GM12878 (cell line): Measurements from ENCODE around the gene DAAM1. TPM values are rescaled to one million over a fixed set of nuclear protein-coding genes. Genes with fewer than 3 reads are reported as not detected.

Source experiments
- ATAC-seq: fragments of 200-7000 bp; cut with Tn5 transposase; 3 replicates; pipeline ENCODE4 v1.9.1; 2020; ENCODE audit warnings: mild to moderate bottlenecking, moderate library complexity
- BruUV-seq: library from RNA; stranded (reverse); fragments of 400-500 nt; replicated peaks from 2 replicates; lab custom pipeline; 2021; lab: Mats Ljungman, UMichigan
- CTCF ChIA-PET: fragments of 300-600 bp; sonication (Branson Sonifier 250); formaldehyde crosslinking; extraction: SDS; loops from one replicate; lab custom pipeline; 2021; ENCODE audit warnings: inconsistent platforms; lab: Yijun Ruan, JAX
- POLR2A ChIA-PET: fragments of 350-600 bp; formaldehyde crosslinking; extraction: SDS; loops from one replicate; lab custom pipeline; 2021; ENCODE audit warnings: inconsistent platforms; lab: Charles Lee
- RAD21 ChIA-PET: fragments of 300-600 bp; sonication (Branson Sonifier 250); formaldehyde crosslinking; loops from one replicate; lab custom pipeline; 2023; ENCODE audit warnings: antibody characterized with exemption; ENCODE audit not compliant: unreplicated experiment; lab: Charles Lee
- SMC1A ChIA-PET: fragments of 300-600 bp; sonication (Branson Sonifier 250); formaldehyde crosslinking; loops from one replicate; lab custom pipeline; 2023; ENCODE audit not compliant: unreplicated experiment, uncharacterized antibody; lab: Charles Lee
- DNase-seq: peaks from one replicate; pipeline ENCODE4 v3.0.0-alpha.2; 2011; ENCODE audit warnings: low read depth, low spot score
- FAIRE-seq: peaks from 3 replicates; lab custom pipeline; 2011; peaks lifted over from hg19 to GRCh38; lab: Jason Lieb, UNC
- H2AFZ ChIP-seq: 2 replicates; pipeline ENCODE4 v1.6.0; 2011; ENCODE audit warnings: low read depth, low read length, control low read depth; ENCODE audit not compliant: control insufficient read depth
- H3K27ac ChIP-seq: 2 replicates; pipeline ENCODE4 v1.5.1; 2011; ENCODE audit warnings: control low read depth; ENCODE audit not compliant: control insufficient read depth, insufficient read depth
- H3K27me3 ChIP-seq, 2 experiments: replicated peaks in 1 of 2; 2 replicates each; pipeline versions ENCODE4 v1.6.0 to v1.6.1; 2011; ENCODE audit warnings: low read length in 1 of 2; ENCODE audit not compliant: control insufficient read depth in 2 of 2, insufficient read depth in 2 of 2
- H3K36me3 ChIP-seq, 2 experiments: 2 replicates each; pipeline ENCODE4 v1.5.1; 2011; ENCODE audit warnings: low read length in 1 of 2; ENCODE audit not compliant: control insufficient read depth in 2 of 2, insufficient read depth in 2 of 2
- H3K4me1 ChIP-seq: 2 replicates; pipeline ENCODE4 v1.6.1; 2011; ENCODE audit warnings: mild to moderate bottlenecking, low read length, moderate library complexity, mixed read lengths; ENCODE audit not compliant: control insufficient read depth, insufficient read depth
- H3K4me2 ChIP-seq: 2 replicates; pipeline ENCODE4 v1.6.0; 2011; ENCODE audit warnings: control low read depth; ENCODE audit not compliant: control insufficient read depth, insufficient read depth
- H3K4me3 ChIP-seq: fragments of 200-600 bp; sonication (generic); 2 replicates; pipeline ENCODE4 v1.5.1; 2016
- H3K79me2 ChIP-seq: 2 replicates; pipeline ENCODE4 v1.6.0; 2011; ENCODE audit warnings: low read length; ENCODE audit not compliant: control insufficient read depth, insufficient read depth
- H3K9ac ChIP-seq: 2 replicates; pipeline ENCODE4 v1.8.0; 2011; ENCODE audit warnings: low read length, control low read depth, mixed read lengths; ENCODE audit not compliant: control insufficient read depth, insufficient read depth
- H3K9me3 ChIP-seq: replicated peaks from 3 replicates; pipeline ENCODE4 v1.5.1; 2011; ENCODE audit warnings: mild to moderate bottlenecking, low read length; ENCODE audit not compliant: control insufficient read depth, insufficient read depth
- H4K20me1 ChIP-seq: 2 replicates; pipeline ENCODE4 v1.6.0; 2011; ENCODE audit not compliant: control insufficient read depth, insufficient read depth
- ATF2 ChIP-seq: IDR thresholded peaks from 2 replicates; pipeline ENCODE4 v1.6.1; 2012; ENCODE audit warnings: low read length, inconsistent platforms
- CBFB ChIP-seq: IDR thresholded peaks from 2 replicates; pipeline ENCODE4 v1.6.1; 2016; ENCODE audit warnings: antibody characterized with exemption, low read depth
- CHD1 ChIP-seq: IDR thresholded peaks from 2 replicates; pipeline ENCODE4 v1.6.1; 2012; ENCODE audit warnings: low read depth, low read length, improper control_type of control experiment
- HCFC1 ChIP-seq: fragments of 150-350 bp; IDR thresholded peaks from 2 replicates; pipeline ENCODE4 v1.6.1; 2014; ENCODE audit warnings: low read length
- HSF1 ChIP-seq: fragments of 150-350 bp; IDR thresholded peaks from 2 replicates; pipeline ENCODE4 v1.6.1; 2014; ENCODE audit warnings: mild to moderate bottlenecking, low read depth, low read length
- IKZF1 ChIP-seq: fragments of 450-650 bp; conservative IDR thresholded peaks from 2 replicates; pipeline ENCODE4 v1.6.1; 2017; ENCODE audit warnings: antibody characterized with exemption, mild to moderate bottlenecking
- JUNB ChIP-seq: IDR thresholded peaks from 2 replicates; pipeline ENCODE4 v1.6.1; 2016; ENCODE audit warnings: antibody characterized with exemption, mild to moderate bottlenecking
- MEF2B ChIP-seq: fragments of 450-650 bp; IDR thresholded peaks from 2 replicates; pipeline ENCODE4 v1.6.1; 2018; ENCODE audit warnings: mild to moderate bottlenecking, moderate library complexity; ENCODE audit not compliant: partially characterized antibody, poor library complexity, severe bottlenecking
- NR2F1 ChIP-seq: fragments of 450-650 bp; conservative IDR thresholded peaks from 2 replicates; pipeline ENCODE4 v1.6.1; 2017; ENCODE audit warnings: mild to moderate bottlenecking
- PAX8 ChIP-seq: fragments of 450-650 bp; IDR thresholded peaks from 2 replicates; pipeline ENCODE4 v1.6.1; 2017; ENCODE audit warnings: mild to moderate bottlenecking, moderate library complexity
- PBX3 ChIP-seq: IDR thresholded peaks from 2 replicates; pipeline ENCODE4 v1.6.1; 2011; ENCODE audit warnings: mild to moderate bottlenecking, low read depth, low read length, moderate library complexity; ENCODE audit not compliant: insufficient replicate concordance
- POLR2A ChIP-seq: IDR thresholded peaks from 2 replicates; pipeline ENCODE4 v1.6.1; 2011; ENCODE audit warnings: low read depth, mild to moderate bottlenecking, low read length
- POU2F2 ChIP-seq: IDR thresholded peaks from 3 replicates; pipeline ENCODE4 v1.6.1; 2011; ENCODE audit warnings: low read depth, mild to moderate bottlenecking, low read length, borderline replicate concordance
- RBBP5 ChIP-seq: fragments of 200-600 bp; sonication (generic); conservative IDR thresholded peaks from 2 replicates; pipeline ENCODE4 v1.6.1; 2016
- SP1 ChIP-seq: IDR thresholded peaks from one replicate; pipeline ENCODE4 v1.6.1; 2011; ENCODE audit warnings: low read depth, low read length
- TAF1 ChIP-seq: IDR thresholded peaks from 2 replicates; pipeline ENCODE4 v1.6.1; 2011; ENCODE audit warnings: mild to moderate bottlenecking, low read depth, low read length, borderline replicate concordance
- ZNF24 ChIP-seq: fragments of 450-650 bp; IDR thresholded peaks from 2 replicates; pipeline ENCODE4 v1.6.1; 2017; ENCODE audit warnings: antibody characterized with exemption, mild to moderate bottlenecking
- WGBS: methylation state at CpG from one replicate; pipeline ENCODE4 v1.1.6; 2016; ENCODE audit warnings: low lambda C conversion rate; ENCODE audit not compliant: insufficient replicate concordance, insufficient coverage; ENCODE audit errors: missing lambda C conversion rate; 5-methylcytosine and 5-hydroxymethylcytosine counted together
- in situ Hi-C: fragments of 300-500 bp; cut with MboI; formaldehyde crosslinking; loops from 9 replicates; pipeline ENCODE4 v1.14.3; 2018; ENCODE audit warnings: mixed read lengths
- intact Hi-C: fragments of 100-400 bp; cut with micrococcal nuclease; formaldehyde crosslinking; loops from one replicate; pipeline ENCODE4 v1.14.2; 2022; ENCODE audit not compliant: unreplicated experiment
- polyA plus RNA-seq, 11 experiments: library from polyadenylated mRNA; depleted of rRNA in 4 of 11; unstranded in 6 of 11; stranded (reverse) in 5 of 11; fragments of >200 nt; fragmentation: Nextera tagmentation in 4 of 11; fragmentation: Illumina TruSeq in 1 of 11; extraction: Ambion mirVana in 4 of 11; extraction: Trizol in 1 of 11; gene quantifications; 1 replicate in 1 of 11; 2 replicates in 10 of 11; pipeline versions ENCODE4 v1.2.1 to v1.2.3, GENCODE V29; 2011 to 2016; ENCODE audit warnings: inconsistent platforms in 2 of 11, missing spikeins in 2 of 11, low read depth in 1 of 11
- total RNA-seq, 4 experiments: library from RNA; depleted of rRNA in 3 of 4; stranded (reverse); fragments of >200 nt in 3 of 4; fragmentation: Illumina TruSeq in 1 of 4; extraction: Trizol in 1 of 4; gene quantifications; 2 replicates each; pipeline versions ENCODE4 v1.2.1 to v1.2.3, GENCODE V29; 2013 to 2021

Gene DAAM1
- total and polyA plus RNA-seq, 10 of the 15 experiments (the other 5 are each of a cell fraction or from before 2014, with no cell fraction given) = 13.8 to 32.4 (median 24.2) TPM

- no peaks in the 10 kb centered on the region for H3K9me3 ChIP-seq
These were observed 140.0 kb downstream of the DAAM1 start for GRCh38 chr14:59328454-59328853.

GRCh38 chr14:59330455-59330854, 142.0 kb downstream of the DAAM1 start:
- H3K36me3 ChIP-seq = peaks cover 0 to 3% of the 10 kb centered on the region in 2 experiments; a peak in 3 of 4 replicates
- H3K79me2 ChIP-seq = no peaks in the 10 kb centered on the region
- POLR2A ChIA-PET = no interaction called here
- RAD21 ChIA-PET = interaction anchor here (0.6 to 1.3 kb wide), 4 partner anchors 17 to 199 kb away, joined by 3 to 5 read pairs (median 4); no protein-coding TSS in a partner anchor
- DNase-seq (no peak), ATAC-seq (peak; percentile 93), FAIRE-seq (no peak)
- SMC1A ChIA-PET = interaction anchor here (0.5 to 2.0 kb wide), 9 partner anchors 9 to 215 kb away, joined by 3 to 15 read pairs (median 4); no protein-coding TSS in a partner anchor
- CTCF ChIA-PET = interaction anchor here (0.7 to 2.3 kb wide), 13 partner anchors 9 to 201 kb away, joined by 3 to 10 read pairs (median 3); partner anchors contain the start of gene DAAM1
- BruUV-seq = no TSS peak
- peak overlapping the region; percentile 87 for H2AFZ ChIP-seq
- WGBS = 95% methylated on average over 5 of the region's 5 CpGs
- H4K20me1 ChIP-seq = no peaks in the 10 kb centered on the region
- intact Hi-C loops = no loop called here
- H3K27ac ChIP-seq = peak overlapping the region; percentile 69
- no peak overlapping the region for H3K4me3 ChIP-seq
- H3K4me2 ChIP-seq = peak overlapping the region; percentile 67
- H3K27me3 ChIP-seq = no peaks in the 10 kb centered on the region
- H3K9me3 ChIP-seq = no peaks in the 10 kb centered on the region
- H3K4me1 ChIP-seq = peaks cover 5% of the 10 kb centered on the region
- in situ Hi-C loops = no loop called here
- peak overlapping the region; percentile 56 for H3K9ac ChIP-seq
- TF ChIP-seq CBFB (no peak), TAF1 (peak; percentile 44; the same call in 1 of the 2 replicates), ZNF24 (no peak), POLR2A (peak; percentile 73), CHD1 (no peak), PAX8 (no peak), JUNB (peak; percentile 28; the same call in 1 of the 2 replicates), RBBP5 (no peak), HCFC1 (no peak), ATF2 (no peak), HSF1 (no peak), PBX3 (no peak), SP1 (no peak)

More at GRCh38 chr14:59328454-59328853, 140.0 kb downstream of the DAAM1 start:
- no peak overlapping the region for H3K9ac ChIP-seq
- no peaks in the 10 kb centered on the region for H3K27me3 ChIP-seq
- H3K4me2 ChIP-seq = no peak overlapping the region
- ChIA-PET CTCF (interaction anchor here (0.7 to 2.3 kb wide), 6 partner anchors 11 to 360 kb away, joined by 3 to 10 read pairs (median 5); partner anchors contain the start of gene DAAM1), POLR2A (no interaction called here), RAD21 (interaction anchor here (1.3 to 1.4 kb wide), 3 partner anchors 53 to 199 kb away, joined by 3 to 4 read pairs (median 3); partner anchors contain the start of gene DAAM1), SMC1A (interaction anchor here (0.5 to 1.9 kb wide), 6 partner anchors 14 to 1633 kb away, joined by 3 to 5 read pairs (median 4); no protein-coding TSS in a partner anchor)
- FAIRE-seq (no peak), DNase-seq (no peak), ATAC-seq (no peak)
- intact Hi-C loops = no loop called here
- peaks cover 3% of the 10 kb centered on the region in 2 experiments; a peak in 3 of 4 replicates for H3K36me3 ChIP-seq
- no peaks in the 10 kb centered on the region for H4K20me1 ChIP-seq
- no peak overlapping the region for H3K4me3 ChIP-seq
- TSS peak; percentile 16 for BruUV-seq
- 80% methylated on average over 4 of the region's 4 CpGs for WGBS
- TF ChIP-seq NR2F1 (no peak), POU2F2 (no peak), MEF2B (no peak), IKZF1 (no peak)
- no peak overlapping the region for H2AFZ ChIP-seq
- no peaks in the 10 kb centered on the region for H3K79me2 ChIP-seq
- peaks cover 5% of the 10 kb centered on the region for H3K4me1 ChIP-seq
- in situ Hi-C loops = no loop called here
- H3K27ac ChIP-seq = no peak overlapping the region
